GM19463 (cell line): ENCODE measurements around the gene IL36RN.

Experiments used
- ATAC-seq: cut with Tn5 transposase; IDR thresholded peaks from one replicate; pipeline ENCODE4 v1.9.1; 2021; ENCODE audit warnings: mild to moderate bottlenecking, moderate library complexity; ENCODE audit not compliant: unreplicated experiment

IL36RN gene

DNA sequence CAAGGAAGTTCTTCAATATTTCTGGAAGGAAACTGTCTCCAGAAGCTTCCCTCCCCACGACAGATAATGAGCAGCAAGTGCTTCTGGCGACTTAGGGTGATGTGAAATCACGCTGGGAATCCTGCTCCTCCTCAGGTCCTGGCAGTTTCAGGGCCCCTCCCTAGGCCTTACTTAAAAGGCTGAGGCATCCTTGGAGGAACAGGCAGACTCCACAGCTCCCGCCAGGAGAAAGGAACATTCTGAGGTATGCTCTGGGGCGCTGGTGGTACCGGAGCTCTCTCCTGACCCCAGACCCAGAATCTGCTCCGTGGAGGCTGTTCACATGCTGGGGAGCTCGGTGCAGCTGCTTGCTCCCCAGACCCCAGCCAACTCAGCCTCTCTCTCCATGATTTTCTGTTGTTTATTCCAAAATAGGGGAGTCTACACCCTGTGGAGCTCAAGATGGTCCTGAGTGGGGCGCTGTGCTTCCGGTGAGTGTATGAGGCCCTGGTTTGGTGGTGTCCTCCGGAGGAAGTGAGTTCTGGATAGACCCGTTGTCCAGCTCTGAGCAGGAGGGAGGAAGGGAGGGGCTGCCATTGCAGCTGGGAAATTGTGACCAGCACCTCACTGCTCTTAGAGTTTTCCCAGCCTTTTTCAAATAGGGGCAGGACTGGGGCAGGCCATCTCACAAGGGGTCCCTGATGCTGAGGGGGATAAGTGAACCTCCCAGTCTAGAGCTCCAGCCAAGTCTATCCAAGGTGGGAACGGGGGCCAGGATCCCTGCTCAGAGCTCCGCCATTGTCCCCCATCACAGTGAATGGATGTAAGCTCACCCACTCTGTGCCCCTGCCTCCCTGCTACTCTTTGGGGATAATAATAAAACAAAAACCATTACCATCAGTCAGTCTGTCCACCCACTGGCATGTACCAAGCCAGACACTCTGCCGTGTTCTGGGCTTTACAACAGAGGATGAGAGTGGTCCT is at the start of gene IL36RN:
IL36RN (plus strand) TSS at position 201 of the 963 bp plus-strand sequence; CDS start at position 442, 241 bp downstream.
- ATAC-seq = no peak

DNA sequence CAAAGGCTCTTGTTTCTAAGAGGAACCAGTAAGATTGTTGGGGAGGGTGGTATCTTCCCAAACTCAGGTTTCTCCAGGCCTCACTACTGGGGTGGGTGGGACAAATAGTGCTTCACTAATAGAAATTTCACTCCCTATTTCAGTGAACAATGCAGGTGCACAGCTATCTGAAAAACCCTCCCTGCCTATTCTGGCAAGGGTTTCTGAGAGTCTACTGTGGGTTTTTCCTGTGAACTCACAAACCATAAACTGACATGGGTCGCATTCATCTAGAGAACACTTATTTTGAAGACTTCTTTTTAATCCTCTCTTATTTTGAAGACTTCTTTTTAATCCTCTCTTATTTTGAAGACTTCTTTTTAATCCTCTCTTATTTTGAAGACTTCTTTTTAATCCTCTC is 49.4 kb upstream of the IL36RN start:
- ATAC-seq = no peak

DNA sequence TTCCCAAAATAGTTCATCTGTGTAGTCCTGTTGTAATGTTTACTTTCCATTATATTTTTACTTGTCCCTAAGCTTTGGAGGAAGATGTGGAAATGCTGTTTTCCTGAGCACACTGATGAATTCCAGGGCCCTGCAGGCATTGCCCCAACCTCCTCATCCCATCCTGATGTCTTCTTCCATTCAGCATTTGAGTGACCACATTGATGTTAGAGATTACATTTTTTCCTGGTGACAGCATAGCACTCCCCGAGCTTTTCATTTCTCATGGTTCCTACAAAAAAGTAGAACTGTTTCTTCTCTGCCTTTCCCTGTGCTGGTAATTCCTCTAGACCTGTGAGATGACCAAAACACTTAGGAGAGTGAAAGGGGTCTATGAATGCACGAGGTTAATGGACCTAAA is 48.9 kb upstream of the IL36RN start:
- ATAC-seq = no peak

DNA sequence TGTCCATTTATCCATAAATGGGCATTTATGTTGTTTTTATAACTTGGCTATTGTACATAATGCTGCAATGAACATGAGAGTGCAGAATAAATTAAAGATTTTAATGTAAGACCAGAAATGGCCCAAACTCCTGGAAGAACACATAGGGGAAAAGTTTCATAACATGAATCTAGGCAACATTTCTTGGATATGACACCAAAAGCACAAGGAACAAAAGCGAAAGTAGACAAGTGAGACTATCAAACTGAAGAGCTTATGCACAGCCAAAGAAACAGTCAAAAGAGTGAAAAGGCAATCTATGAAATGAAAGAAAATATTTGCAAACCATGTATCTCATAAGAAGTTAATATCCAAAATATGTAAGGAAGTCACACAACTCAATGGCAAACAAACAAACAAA is 47.9 kb upstream of the IL36RN start:
- no peak for ATAC-seq

DNA sequence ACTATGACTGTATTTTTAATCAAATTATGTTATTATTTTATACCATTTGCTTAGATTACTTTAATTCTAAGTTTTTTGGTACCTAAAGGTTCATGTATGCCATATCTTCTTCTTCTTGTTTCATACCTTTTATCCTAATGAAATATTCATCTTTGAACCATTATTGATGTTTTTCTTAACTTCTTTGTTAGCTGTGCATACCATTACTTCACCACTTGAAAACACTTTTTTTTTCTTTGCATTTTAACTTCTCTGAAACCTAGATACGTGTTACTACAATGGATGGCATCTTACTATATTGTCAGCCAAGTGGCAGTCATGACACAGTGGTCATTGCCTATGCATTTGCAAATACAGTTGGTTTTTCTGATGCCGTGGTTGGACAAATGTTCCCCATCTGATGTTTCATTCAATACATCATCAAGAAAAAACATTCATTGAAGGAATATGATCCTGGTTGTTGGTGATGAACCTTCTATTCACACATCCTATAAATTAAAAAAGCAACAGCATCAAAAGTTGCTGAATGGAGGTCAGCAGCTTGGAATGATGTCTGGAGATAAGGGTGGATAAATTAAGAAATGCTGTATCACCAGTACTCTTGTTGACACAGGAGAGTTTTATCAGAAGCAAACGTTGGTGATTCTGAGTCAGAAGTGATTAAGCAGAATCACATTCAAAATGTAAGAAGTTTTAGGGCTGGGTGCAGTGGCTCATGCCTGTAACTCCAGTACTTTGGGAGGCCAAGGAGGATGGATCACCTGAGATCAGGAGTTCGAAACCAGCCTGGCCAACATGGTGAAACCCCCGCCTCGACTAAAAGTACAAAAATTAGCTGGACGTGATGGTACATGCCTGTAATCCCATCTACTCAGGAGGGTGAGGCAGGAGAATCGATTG is 46.3 kb upstream of the IL36RN start:
- no peak for ATAC-seq

DNA sequence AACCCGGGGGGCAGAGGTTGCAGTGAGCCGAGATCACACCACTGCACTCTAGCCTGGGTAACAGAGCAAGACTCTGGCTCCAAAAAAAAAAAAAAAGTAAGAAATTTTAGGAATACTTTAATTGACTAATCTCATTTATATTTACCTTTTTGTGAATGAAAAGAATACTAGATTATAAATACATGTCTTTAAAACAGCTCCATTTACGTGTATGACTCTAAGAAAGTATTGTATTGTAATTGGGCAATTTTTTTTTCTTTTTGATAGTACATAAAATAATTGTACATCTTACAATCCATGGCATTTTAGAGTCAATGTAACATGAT is 45.7 kb upstream of the IL36RN start:
- no peak for ATAC-seq

DNA sequence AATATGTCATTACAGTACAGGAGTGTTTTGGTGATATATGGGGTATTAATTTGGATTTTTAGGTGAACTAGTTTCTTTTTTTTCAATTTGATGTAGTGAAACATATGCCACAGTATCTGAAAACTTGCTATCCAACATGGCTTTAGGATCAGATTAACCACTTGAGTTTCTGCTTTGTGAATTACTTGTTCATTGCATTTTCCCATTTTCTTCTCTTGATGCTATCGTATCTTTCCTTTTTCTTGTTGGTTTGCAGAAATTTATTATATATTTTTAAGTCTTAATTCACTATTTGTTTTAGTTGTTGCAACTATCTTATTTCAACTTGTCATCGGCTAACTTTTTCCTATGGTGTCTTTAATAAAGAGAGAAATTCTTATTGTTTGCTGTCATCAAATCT is 44.9 kb upstream of the IL36RN start:
- no peak for ATAC-seq

DNA sequence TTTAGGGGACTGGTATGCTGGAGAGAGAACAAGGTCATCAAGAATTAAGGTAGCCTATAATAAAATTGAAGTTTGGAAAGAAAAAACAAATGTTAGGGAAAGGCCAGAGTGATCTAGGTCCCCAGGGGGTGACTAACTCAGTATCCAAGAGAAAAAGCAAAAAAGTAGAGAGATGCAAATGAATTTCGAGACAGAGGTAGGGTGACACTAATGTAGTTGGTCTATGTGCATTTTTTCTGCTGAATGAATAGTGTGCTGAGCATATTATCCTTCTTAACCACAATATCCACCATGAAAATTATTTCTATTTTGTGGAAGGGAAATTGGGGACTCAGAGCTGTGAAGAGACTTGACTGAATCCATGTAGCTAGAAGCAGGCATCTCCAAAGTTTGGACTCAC is 44.0 kb upstream of the IL36RN start:
- no peak for ATAC-seq

DNA sequence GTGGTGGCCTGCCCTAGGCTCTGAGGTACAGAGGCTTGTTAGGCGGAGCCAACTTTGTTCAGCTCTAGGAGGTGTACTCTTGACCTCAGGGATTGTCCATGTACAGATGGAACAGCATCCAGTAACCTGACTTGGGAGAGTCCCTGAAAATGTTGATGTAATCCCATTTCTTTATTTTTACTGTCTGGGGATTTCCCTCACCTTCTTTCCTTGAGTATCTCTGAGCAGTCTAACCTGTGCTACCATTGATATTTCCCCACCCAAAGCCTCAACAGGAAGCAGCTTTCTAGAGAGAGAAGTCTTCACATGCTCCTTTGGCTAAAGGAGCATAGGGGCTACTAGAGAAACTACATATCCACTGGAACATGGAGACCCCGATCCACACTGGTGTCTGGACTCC is 43.3 kb upstream of the IL36RN start:
- ATAC-seq = no peak

DNA sequence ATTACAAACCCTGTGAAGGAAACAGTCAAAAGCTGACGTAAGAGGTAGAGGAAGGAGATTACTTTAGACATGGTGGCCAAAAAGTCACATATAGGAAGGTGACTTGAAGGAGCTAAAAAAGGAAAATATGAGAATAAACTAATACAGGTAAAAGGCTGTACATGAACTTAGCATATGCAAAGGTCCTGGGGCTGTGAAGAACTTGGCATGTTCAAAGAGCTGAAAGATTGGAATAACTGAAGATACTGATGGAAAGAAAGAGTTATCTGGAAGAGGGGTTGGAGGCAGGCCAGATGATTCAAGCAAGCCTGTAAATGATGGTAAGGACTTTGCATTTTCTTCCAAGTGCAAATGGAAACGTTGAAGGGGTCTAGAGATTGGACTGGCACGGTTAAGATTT is 40.5 kb upstream of the IL36RN start:
- no peak for ATAC-seq

DNA sequence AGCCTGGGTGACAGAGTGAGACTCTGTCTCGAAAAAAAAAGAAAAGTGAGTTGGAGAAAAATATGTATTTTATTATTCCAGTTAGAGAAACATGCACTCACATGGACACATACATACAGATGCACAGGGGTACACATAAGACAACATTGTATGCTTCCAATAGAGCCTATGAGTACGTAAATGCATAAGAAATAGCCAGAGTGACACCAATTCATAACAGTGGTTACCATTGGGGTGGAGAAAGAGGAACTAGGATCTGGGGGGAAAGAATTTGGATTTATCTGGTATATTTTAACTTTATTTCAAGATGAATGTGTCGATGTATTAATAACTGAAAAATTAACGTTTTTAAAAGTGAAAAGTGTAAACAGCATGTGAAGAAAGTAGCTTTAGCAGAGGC is 37.7 kb upstream of the IL36RN start:
- no peak for ATAC-seq

DNA sequence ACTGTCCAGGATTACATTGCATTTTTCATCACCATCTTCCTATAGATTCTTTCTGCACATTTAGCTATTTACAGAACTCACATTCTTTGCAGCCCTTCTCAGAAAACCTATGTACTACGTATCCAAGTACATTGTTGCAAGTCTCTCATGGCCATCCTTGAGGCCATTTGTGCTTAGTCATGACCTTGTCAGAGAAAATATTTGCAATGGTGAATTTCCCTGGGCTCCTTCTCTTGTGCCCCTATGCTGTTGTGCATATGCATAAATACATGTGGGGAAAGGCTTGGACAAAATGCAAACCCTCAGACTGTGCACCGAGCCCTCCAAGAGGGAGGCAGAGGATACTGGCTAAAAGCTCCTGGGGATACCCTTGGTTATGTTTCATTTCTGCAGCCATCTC is 34.2 kb upstream of the IL36RN start:
- ATAC-seq = no peak

DNA sequence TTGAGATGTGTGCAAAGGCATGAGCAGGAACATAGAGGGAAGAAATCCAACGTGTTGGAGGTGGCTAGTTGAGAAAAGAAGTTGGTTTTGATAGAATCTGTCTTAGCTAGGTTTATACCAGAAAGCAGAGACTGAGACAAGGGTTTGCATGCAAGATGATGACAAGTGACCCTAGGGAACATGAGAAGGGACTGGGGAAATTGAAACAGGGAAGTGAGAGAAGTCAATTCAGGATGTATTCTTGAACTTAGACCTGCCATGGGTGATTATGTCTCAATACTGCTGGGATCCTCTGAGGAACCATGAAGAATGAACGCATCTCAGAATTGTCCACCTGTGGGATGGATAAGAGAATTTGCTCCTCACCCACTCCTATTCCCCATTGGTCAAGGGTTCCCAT is 33.3 kb upstream of the IL36RN start:
- ATAC-seq = no peak

DNA sequence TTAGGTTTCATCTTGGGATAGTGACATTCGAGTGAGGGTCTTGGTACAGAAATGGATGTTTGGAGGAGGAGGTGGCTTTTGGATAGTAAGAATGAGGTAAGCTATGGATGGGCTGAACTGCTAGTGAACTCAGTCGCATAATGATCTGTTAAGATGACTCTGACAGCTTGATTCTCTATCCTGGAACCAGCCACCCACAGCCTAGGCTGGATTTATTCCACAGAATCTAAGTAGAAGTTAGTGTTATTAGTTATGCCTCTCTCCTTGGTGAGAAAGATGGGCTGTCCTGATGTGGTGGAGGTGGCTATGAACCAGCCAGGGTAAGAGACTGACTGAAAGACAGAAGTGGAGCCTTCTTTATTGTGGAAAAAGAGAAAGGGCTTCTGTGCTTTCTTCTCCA is 31.3 kb upstream of the IL36RN start:
- ATAC-seq = no peak

DNA sequence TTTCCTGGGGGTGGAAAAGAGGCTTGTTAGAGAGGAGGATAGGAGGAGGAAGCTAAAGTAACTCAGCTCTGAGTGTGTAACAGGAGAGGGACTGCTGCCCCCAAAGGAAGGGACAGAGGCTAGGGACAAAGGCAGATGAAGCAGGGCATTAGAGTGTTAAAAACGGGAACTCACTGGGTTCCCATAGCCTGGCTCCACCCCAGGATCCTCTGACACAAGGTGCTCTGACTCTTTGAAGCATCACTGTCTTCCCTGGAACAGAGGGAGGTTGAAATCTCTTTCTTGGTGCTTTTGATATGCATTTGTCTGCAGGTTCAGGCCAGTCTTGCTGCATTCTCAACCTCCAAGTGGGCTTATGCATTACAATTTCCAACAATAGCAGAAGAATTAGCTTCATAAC is 30.9 kb upstream of the IL36RN start:
- ATAC-seq = no peak

DNA sequence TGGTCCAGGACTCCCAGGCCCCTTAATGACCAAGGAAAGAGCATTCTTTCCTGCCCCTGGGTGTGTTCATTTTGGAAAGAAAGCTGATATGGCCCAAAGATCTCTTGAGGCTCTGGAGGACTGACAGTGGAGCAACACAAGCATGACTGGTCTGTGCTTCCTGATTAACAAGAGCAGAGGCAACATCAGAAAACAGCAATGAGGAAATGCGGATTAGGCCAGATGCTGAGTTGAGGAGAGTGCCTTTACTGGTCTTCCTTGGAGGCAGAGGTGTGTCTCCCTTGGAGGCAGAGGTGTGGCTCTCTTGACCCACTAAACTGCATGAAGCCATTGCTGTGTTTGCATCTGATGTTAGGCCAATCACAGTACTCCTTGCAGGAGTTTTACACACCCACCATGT is 26.3 kb upstream of the IL36RN start:
- no peak for ATAC-seq

DNA sequence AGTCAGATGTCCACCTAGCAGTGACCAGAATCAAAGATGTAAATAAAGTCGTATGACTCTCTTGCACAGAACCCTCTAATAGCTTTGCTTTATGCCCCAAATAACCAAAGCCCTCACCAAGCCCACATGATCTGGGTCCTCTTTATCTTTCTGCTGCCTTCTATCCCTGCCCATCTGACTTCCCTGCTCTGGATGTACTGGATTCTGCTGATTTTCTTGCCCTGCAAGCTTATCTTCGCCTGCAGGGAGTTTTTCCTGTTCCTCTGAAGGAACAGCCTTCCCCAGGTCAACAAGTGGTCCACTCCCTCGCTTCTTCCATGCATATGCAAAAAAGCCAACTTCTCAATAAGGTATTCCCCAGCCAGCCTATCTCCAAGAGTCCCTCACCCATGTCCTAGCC is 25.0 kb upstream of the IL36RN start:
- no peak for ATAC-seq

DNA sequence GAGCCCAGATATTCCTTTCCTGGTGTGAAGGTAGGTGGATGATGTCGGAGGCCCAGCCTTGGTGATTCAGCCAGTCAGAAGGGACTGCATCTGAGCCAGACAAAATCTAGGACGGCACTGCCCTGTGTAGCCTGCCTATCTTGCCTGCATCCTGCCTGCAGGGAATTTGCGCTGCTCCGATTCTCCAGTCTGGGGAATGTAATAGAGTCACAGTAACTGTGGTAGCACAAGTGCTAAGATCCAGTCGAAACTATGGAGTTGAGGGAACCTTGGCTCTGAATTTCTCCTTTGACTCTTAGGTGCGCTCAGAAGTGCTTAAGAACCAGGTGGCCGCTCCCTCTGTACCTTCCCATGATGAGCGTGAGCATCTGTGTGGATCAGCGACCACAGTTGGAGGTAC is 22.2 kb upstream of the IL36RN start:
- ATAC-seq = no peak

DNA sequence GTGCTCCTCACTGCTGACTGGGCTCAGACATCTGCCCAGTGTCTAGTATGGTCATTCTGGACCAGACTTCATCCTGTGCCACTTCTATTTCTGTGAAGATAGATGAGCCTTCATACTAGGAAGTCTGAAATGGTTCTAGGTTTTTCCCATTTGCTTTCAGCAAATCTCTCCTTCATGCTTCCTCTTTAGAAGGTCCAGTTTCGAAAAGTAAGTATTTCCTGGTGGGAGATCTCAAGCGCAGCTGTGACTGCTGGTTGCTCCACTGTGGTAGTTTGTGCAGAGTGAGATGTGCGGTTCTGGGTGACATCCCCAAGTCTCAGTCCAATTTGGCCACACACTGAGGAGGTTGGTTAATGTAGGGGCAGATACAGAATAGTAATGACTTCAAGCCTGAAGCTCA is 20.7 kb upstream of the IL36RN start:
- ATAC-seq = no peak

DNA sequence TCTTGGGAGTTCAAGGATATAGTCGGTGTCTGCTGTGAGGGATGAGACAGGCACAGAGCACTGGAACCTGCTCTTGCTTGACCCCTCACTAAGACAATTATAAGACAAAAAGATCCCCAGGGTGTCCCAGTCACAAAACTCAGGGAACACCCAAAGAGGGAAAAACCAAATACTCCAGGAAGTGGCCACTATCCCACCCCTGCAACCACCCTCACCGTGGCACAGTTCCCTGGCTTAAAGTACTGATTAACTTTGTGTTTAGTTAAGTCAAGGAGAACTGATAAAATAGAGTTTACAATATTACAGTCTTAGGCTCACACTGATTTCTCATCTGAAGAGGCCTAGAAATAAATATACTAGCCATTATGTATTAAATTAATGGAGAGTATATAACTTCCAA is 19.8 kb upstream of the IL36RN start:
- no peak for ATAC-seq

DNA sequence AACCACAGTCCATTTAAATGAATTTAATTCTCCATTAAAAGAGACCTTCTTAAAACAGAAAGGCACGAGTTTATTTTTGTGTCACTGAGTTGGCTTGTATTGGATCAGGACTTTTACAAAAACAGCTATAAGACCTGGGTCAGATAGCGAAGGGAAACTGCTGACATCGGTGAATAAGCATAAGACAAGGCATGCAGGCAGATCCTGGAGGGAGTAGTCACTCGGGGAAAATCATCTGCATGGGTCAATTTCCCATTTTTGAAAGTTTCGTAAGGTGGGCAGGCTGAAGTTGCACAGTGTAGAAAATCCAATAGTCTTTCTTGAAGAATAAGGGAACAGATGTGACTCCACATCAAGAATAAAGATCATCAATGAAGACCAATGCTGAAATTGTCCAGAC is 19.3 kb upstream of the IL36RN start:
- ATAC-seq = no peak

DNA sequence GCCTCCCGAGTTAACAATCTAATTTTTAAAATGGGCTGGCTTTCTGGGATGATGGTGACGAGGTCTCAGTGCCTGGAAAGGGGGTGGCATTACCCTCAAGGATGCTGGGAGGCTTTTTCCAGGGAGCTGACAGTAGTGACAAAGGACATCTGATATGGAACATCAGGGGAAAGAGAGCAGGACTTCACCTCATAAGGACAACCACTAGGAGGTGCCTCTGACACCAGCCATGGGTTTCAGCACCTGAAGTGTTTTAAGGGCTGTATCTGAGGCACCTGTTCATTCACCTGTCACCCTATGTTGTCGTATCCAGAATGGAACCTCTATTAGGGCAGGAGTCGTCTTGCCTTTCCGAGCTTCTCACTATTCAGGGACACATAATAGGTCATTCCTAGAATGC is 17.1 kb upstream of the IL36RN start:
- ATAC-seq = no peak
